Stimulated activated CD8-positive, alpha-beta memory T cell treated with anti-CD3 and anti-CD28 coated beads, Interleukin-15, amount 100 ng/mL, for 1 hour (primary cell): ENCODE results near the gene SLC25A25.
"Not testable (repeated sequence)": the region's sequence is repeated elsewhere in the genome, so short reads cannot be mapped to it uniquely, and the experiment has no call there.

ENCODE experiments used
- DNase-seq: peaks from one replicate; pipeline ENCODE4 v3.0.0-alpha.2; 2020; ENCODE audit warnings: low read depth

Gene SLC25A25

DNA sequence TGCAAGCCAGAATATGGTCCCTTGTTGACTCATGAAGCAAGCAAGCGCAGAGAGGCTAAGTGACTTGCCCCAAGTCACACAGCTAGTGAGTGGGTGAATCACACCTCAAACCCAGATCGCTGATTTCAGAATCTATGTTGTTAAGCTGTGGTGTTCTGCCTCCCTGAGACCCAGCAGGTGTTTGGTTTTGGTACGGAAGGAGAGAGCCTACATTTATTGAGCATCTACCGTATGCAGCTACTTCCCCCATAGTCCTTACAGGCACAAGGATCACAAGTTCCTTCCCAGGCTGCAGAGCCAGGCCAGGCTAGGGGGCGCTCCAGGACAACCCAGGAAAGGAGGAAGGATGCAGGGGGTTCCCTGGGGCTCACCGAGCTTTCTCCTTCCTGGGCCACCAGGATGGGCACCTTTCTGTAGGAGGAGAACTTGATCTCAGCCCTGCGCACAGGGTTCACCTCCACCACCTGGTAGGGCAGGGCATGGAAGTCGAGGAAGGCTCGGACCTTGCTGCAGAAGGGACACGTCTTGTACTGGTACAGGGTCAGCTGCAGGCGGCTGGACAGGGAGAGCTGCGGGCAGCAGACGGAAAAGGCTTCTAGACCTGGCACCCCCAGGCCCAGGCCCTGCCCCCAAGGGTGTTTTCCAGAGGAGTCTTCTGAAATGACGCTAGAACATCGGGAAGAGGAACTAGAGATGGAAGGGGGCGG, 57.0 kb downstream of the SLC25A25 start:
- DNase-seq, result no peak

DNA sequence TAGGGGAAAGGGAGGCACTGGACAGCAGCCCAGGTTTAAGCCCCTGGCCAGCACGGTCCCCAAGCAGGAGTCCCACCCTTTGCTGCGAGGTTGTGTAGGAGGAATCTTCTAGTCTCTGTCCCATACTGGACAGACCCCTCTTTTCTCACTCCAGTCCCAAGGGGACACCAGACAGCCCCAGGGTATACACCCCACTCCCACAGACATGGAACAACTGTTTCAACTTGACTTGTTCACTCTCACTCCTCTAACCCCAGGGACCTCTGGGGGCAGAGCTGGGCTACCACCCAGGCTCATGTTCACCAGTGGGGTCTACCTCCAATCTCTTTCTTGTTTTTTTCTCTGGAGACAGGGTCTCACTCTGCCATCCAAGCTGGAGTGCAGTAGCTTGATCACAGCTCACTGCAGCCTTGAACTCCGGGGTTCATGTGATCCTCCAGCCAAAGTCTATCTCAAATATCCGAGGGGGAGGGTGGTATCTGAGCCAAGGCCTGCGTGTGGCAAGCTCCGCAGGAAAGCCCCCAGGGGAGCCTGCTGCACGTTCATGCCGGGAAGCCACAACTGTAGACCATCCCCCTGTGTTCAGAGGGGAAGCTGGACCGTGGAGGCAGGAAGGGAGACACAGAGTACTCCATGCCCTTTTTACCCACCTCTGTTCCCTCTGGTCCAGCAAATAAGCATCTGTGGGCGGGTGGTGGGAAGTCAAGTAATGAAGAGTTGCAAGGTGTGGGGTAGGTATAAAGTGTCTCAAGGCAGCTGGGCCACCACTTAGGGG, 57.7 kb downstream of the SLC25A25 start:
- DNase-seq, result no peak

DNA sequence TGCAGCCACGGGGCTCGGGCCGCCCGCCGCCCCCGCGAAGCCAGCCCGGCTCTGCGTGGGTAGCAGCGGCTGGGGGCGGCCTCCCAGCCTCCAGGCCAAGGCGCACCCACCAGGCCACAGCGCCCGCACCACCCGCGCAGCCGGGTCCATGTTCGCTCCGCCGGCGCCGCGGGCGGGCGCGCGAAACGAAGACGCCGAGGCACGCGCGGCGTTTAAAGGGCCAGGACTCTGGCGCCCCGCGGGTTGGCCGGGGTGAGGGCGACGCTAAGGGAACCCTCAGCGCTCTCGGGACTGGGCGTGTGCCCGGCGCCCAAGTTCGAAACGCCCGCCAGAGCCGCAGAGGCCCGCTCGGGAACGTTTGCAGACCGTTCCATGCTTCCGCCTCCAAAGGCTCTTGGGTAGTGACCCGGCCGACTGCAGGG, 59.5 kb downstream of the SLC25A25 start, which contains the start of gene PTGES2:
Gene PTGES2, minus strand, starts transcription at position 162 of the 422 bp plus-strand sequence. Its CDS starts 12 bp downstream, at position 150.
- peak; percentile 56 for DNase-seq

DNA sequence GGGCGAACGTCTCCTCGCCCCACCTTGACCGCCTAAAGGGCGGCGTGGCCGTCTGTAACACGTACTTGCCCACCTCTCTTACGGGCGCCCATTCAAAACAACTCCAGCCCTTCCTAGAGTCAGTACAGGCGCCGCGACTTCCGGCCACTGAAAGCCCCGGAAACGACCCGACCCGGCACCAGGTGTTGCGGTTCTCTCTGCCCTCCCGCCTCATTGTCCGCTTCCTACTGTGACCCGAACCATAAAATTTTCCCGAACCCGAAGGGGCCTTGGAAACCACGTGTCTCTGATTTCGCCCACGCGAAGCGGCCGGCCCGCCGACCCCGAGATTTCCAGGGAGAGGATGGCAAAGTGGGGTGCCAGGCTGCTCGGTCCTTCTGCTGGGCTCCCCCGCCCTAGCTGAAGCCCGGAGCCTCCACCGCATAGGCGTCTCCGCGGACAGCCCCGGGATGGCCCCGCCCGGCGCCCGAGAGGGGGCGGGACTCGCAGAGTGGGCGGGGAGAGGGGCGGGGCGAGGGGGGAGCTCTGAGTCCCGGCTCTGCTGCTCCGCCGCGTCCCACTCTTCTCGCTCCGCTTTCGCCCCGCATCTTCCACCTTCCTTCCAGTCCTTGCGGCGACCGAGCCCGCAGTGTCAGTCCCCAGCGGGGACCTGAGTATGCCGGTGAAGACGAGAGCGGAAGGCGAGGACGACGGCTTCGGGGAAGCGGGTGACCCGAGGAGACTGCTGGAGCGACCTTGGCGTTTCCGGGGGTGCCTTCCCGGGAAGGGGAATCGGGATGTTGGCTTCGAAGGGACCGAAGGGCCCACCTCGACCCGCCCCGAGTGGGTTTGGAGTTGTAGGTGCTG, 60.2 kb downstream of the SLC25A25 start:
- DNase-seq, result peak; percentile 71

DNA sequence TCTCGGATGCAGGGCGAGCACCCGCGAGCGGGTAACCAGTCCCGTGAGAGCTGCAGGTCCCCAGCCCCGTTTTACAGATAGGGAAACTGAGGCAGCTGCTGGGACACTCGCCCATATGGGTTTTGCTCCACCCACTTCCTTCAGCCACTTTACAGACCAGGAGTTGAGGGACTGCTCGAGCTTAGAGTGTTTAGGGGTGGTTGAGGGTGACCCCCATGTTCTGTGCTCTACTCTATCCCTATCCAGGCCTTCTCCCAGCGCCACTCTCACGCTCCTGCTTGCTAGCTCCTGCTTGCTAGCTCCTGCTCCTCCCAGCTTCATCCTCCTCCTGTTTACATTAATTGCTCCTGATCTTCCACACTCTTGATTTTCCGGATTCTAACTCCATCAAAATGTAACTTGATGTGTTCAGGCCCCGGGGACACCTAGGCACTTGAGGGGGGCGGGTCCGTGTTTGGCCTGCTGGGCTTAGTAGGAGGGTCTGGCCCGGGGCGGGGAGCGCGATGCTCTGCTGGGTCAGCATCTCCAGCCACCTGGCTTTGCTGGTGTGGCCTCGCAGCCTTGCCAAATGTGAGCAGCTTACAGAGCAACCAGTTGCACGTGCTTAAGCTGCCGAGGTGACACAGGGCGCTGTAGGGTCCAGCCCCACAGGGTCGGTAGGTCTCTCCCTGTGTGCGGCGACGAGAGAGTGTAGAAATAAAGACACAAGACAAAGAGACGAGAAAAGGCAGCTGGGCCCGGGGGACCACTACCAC, 61.0 kb downstream of the SLC25A25 start:
- DNase-seq, result no peak

DNA sequence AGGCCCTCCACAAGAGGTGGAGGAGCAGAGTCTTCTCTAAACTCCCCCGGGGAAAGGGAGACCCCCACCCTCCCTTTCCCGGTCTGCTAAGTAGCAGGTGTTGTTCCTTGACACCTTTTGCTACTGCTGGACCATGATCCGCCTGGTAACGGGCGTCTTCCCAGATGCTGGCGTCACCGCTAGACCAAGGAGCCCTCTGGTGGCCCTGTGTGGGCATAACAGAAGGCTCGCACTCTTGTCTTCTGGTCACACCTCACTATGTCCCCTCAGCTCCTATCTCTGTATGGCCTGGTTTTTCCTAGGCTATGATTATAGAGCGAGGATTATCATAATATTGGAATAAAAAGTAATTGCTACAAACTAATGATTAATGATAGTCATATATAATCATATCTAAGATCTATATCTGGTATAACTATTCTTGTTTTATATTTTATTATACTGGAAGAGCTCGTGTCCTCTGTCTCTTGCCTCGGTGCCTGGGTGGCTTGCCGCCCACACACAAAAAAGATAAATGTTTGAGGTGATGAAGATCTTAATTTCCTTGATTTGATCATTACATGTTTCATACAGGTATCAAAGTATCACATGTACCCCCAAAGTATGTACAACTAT, 62.1 kb downstream of the SLC25A25 start:
- DNase-seq, result peak; percentile 27

DNA sequence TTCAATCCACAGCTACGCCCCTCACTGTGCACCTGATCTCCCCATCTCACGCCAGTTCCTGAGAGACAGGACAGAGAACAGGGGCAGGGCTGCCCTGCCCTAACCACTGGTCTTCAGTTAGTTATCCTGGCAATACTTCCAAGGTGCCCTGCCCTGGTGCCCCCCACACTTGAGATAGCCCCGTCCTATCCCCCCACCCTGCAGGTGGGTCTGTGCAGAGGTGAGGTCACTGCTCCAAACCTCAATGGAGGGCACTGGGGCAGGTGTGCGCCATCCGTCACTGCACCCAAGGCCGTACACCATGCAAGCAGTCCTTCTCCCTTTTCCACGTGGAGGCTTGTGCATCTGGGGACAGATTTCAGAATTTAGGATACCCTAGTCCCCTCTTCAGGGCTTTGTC, 62.6 kb downstream of the SLC25A25 start:
- DNase-seq, result not testable (repeated sequence)

DNA sequence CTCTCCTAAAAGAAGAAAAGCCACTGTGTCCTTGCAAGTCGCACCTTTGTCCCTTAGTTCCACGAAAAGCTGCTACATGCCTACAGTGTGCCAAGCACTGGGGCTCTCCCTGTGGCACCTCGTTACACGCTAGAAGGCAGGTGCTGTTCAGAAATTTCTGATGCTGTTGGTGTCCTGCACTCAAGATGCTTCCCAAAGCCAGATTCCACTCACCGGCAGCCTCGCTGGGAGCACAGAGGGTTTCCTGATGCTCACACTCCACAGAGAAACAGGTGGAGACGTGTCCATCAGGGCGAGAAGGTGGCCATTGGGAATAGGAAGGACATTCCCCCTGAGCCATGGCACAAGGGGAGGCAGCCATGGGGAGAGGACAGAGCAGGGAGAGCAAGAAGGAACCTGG, 63.3 kb downstream of the SLC25A25 start:
- not testable (repeated sequence) for DNase-seq

DNA sequence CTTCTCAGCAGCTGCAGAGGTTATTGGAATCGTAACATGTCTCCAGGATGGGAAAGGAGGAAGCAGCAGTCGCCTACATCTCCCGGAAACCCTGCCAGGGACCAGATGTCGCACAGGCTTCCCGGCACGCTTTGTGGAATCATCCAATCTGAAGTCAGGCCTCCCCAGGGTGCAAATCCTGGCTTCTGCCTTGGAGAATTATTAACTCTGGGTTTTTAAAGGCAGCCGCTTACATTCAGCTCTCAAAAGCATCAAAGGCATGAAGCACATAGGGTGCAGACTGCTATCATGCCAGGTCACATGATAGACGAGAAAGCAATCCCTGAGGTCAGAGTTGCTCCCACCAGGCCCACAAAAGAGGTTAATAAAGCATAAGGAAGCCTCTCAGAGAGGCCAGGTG, 64.1 kb downstream of the SLC25A25 start:
- DNase-seq, result not testable (repeated sequence)

DNA sequence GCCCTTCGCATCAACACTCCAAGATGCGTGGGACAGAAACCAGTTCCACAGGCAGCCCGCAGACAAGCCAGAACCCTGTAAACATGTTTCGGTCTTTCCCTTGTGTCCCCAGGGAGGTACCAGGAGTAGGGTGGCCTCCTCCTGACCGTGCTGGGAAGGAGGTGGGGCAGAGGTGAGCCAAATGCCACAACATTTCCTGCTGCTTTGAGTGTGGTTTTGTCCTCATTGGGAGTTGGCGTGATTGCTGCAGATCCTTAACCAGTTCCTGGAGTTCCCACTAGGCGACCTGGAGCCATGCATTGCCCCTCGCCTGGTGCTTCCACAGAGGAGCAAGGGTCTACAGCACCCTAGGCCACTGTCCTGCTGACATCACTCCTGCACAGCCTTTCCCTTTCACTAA, 67.5 kb downstream of the SLC25A25 start:
- DNase-seq, result not testable (repeated sequence)

DNA sequence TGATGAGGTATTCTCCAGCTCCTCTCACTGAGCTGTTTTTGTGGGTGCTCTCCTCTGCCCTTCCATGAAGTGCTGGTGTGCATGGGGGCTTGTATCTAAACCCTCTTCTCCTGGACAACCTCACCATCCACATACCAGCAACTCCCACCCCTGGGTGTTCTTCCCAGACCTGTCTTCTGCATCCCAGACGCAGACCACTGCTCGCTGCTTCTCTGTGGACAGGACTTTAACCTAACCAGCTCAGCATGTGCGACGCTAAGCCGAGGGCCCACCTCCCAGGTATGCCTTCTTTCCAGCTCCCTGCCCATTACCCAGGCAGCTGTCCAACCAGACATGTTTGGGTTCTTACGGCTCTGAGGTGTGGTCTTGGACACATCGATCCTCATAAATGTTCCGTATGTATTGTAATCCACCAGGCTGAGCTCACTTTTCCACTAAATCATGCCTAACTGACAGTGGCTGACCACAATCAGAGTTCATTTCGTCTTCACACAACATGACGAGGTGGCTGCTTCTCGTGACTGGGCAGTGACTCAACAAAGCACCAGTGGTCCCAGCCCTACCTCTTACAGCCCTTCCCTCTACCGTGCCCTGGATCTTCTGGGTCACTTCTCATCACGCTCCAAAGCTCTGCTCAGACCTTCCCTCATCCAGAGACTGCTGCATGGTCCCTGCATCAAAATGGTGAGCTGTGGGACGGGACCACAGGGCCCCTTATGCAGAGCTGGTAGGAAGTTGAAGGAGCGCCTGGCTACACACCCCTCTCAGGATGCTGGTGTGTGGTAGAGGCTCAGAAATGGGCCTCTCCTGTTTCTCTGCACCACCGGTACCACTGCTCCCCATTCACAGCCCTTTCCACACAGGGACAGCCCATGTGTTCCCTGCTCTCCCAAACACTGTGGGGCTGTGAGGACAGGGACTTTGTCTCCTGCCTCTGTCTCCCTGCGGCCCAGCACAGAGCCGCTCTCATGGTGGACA, 69.1 kb downstream of the SLC25A25 start:
- DNase-seq, result no peak

DNA sequence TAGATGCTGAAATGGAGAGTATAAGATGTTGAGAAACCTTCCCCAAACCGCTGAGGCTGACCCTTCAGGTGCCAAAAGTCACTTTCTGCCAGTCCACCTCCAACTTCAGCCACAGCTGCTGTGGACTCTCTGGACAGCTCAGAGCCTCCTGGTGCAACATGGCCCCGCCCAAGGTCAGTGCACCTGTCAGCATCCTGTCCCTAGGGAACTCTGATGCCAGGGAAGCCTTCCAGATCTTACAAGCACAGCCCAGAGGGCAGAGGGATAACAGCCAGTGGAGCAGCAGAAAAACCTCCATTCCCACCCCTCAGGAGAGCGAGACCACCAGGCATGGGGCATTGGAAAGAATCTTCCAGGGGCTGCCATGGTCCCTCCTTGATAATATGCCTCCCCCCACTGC, 70.0 kb downstream of the SLC25A25 start:
- no peak for DNase-seq

DNA sequence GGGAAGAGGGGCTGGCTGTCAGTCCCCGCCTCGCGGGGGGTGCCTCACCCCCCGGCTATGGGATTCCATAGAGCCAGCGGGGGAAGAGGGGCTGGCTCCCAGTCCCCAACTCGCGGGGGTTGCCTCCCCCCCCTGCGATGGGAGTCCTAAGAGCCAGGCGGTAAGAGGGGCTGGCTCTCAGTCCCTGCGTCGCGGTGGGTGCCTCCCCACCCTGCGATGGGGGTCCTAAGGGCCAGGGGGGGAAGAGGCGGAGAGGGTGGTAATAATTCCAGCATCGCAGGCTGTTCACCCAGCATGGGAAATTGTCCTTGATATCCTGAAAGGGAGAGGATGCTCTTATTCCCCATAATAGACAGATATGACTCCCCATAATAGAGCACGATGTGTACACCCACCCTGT, 71.6 kb downstream of the SLC25A25 start:
- no peak for DNase-seq

DNA sequence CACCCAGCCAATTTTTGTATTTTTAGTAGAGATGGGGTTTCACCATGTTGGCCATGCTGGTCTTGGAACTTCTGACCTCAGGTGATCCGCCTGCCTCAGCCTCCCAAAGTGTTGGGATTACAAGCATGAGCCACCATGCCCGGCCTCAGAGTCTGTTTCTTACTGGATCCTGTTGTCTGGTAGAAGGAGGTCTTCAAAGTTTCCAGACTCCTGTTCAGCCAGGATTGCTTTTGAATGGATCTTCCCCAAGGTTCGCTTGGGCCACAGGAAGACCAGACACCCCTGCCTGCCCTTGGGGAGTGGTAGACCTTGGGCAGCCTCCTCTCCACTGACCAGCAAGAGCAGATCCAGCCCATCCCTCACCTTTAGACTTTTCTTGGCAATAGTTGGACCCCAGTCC, 73.6 kb downstream of the SLC25A25 start:
- DNase-seq, result no peak

DNA sequence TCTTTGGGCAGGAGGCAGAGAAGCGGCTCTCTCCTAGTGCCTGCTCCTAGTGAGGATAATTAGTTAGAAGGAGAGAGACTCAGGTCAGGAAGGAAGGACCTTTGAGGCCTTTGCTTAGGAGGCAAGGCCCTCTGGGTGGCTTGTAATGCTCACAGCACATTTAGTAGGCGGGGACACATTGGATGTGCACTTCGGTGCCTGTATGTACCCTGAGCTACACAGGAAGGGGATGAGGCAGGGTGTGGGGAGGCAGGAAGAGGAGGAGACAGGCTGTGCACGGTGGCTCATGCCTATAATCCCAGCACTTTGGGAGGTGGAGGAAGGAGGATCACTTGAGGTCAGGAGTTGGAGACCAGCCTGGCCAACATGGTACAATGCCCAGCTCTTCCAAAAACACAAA, 74.0 kb downstream of the SLC25A25 start:
- DNase-seq, result no peak

DNA sequence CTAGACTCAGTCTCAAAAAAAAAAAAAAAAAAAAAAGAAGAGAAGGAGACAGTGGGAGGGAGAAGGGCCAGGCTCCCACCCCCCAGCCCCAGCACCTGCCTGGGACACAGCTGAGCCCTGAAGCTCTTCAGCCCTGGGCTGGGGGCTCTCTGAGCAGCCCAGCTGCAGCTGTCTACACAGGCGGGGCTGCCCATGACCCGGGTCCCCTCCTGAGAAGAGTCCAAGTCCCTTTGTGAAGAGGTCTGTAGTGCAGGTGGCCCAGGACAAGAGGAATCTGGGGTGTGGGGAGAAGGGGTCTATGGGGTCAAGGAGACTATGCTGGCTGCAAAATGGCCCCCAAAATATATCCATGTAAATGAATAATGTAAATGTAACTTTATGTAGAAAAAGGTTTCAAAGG, 74.6 kb downstream of the SLC25A25 start:
- no peak for DNase-seq

DNA sequence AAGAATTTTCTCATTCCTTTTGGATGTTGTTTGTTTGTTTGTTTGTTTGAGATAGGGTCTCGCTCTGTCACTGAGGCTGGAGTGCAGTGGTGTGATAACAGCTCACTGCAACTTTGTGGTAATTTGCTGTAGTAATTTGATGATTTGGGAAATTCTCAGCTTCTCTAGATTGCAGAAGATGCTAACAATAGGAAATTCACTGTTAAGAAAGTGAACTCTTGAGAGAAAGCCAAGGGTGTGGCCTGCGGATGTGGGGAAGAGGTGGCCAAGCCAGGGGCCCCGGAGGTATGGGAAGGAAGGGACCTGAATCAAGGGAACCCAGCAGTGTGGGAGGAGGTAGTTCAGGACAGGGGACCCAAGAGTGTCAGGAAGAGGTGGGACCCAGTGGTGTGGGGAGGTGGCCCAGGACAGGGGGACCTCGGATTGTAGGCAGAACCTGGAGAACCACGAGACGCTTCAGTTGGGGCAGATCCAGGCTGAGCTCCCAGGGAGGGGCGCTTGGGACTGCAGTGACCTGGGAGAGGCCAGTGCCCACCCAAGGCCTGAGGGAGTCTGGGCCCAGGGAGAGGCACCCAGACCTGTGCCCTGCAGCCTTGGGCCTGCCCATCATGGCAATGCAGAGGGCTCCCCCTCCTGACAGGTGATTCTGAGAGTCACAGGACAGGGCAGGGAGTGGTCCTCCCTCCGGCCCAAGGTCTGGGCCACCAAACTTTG, 75.7 kb downstream of the SLC25A25 start:
- DNase-seq, result no peak

DNA sequence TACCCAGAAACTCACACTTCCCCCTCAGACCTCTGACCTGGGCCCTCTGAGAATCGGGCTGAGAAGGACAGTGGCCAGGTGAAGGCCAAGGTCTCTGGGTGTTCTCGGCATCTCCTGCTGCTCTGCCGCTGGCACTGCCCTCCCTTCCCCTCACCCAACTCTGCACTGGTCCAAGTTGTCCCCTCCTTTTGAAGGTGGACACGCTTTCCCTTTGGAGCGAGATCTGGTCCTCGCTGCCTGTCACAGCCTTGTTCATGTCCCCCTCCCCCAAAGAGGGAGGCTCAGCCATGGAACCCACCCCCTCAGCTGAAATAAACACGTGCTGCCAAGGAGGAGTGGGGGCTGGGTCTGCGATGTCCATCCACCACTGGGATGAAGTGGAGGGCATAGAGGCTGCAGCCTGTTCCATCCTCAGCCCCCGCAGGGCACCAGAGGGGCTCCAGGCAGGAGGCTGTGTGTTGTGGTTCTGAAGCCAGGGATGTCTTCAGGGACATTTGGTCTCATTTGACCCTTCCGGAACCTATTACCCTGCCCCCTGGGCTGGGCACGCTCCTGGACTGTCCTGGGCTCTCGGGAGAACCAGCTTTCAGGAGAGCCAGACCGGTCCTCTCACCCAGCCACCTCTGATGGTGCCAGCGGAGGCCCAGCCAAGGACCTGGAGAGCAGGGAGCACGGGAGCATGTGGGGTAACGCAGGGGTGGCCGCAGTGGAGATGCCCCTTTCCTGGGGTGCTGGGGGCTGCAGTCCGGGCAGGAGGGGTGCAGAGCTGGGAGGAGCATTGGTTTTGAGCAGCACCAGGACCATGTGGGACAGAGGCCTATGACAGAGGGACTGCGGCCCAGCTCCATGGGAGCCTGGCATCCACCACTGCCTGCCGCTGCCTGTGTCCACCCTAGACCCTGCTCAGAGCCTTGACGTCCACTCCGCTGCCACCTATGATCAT, 76.5 kb downstream of the SLC25A25 start:
- no peak for DNase-seq
